HEK293T (cell line): Measurements from ENCODE around the gene RINL.

Source experiments
- CTCF ChIA-PET: fragments of 350-600 bp; formaldehyde crosslinking; extraction: SDS; loops from one replicate; lab custom pipeline; 2021; ENCODE audit warnings: antibody characterized with exemption, inconsistent platforms; lab: Yijun Ruan, JAX
- POLR2A ChIA-PET: fragments of 350-600 bp; formaldehyde crosslinking; extraction: SDS; loops from one replicate; lab custom pipeline; 2020; ENCODE audit warnings: antibody characterized with exemption, inconsistent platforms; lab: Yijun Ruan, JAX
- DNase-seq: peaks from one replicate; pipeline ENCODE4 v3.0.0; 2012; ENCODE audit warnings: mixed read lengths; ENCODE audit errors: extremely low spot score
- ARNT ChIP-seq: fragments of 450-650 bp; IDR thresholded peaks from 2 replicates; pipeline ENCODE4 v1.6.1; 2017; ENCODE audit warnings: mild to moderate bottlenecking
- BHLHE40 ChIP-seq: fragments of 450-650 bp; IDR thresholded peaks from 2 replicates; pipeline ENCODE4 v1.6.1; 2016; ENCODE audit warnings: mild to moderate bottlenecking, moderate library complexity, borderline replicate concordance
- CTBP1 ChIP-seq: fragments of 450-650 bp; IDR thresholded peaks from 2 replicates; pipeline ENCODE4 v1.6.1; 2016; ENCODE audit warnings: borderline replicate concordance
- ELF4 ChIP-seq: fragments of 450-650 bp; IDR thresholded peaks from 2 replicates; pipeline ENCODE4 v1.6.1; 2017; ENCODE audit warnings: antibody characterized with exemption
- FOXA1 ChIP-seq: fragments of 450-650 bp; IDR thresholded peaks from 2 replicates; pipeline ENCODE4 v1.6.1; 2016; ENCODE audit warnings: mild to moderate bottlenecking
- FOXK2 ChIP-seq: fragments of 450-650 bp; IDR thresholded peaks from 2 replicates; pipeline ENCODE4 v1.6.1; 2016; ENCODE audit warnings: mild to moderate bottlenecking
- FOXM1 ChIP-seq: fragments of 450-650 bp; IDR thresholded peaks from 2 replicates; pipeline ENCODE4 v1.6.1; 2017; ENCODE audit warnings: mild to moderate bottlenecking, borderline replicate concordance
- HDGF ChIP-seq: fragments of 450-650 bp; IDR thresholded peaks from 2 replicates; pipeline ENCODE4 v1.6.1; 2017; ENCODE audit warnings: antibody characterized with exemption, borderline replicate concordance
- L3MBTL2 ChIP-seq: fragments of 450-650 bp; conservative IDR thresholded peaks from 2 replicates; pipeline ENCODE4 v1.6.1; 2016; ENCODE audit warnings: mild to moderate bottlenecking
- LEF1 ChIP-seq: fragments of 450-650 bp; IDR thresholded peaks from 2 replicates; pipeline ENCODE4 v1.6.1; 2017; ENCODE audit warnings: mild to moderate bottlenecking, borderline replicate concordance
- NFRKB ChIP-seq: fragments of 450-650 bp; IDR thresholded peaks from 2 replicates; pipeline ENCODE4 v1.6.1; 2016; ENCODE audit warnings: mild to moderate bottlenecking, moderate library complexity
- SP1 ChIP-seq: fragments of 450-650 bp; IDR thresholded peaks from 2 replicates; pipeline ENCODE4 v1.6.1; 2017
- SUZ12 ChIP-seq: fragments of 450-650 bp; IDR thresholded peaks from 2 replicates; pipeline ENCODE4 v1.6.1; 2016; ENCODE audit warnings: mild to moderate bottlenecking
- TARDBP ChIP-seq: fragments of 450-650 bp; IDR thresholded peaks from 2 replicates; pipeline ENCODE4 v1.6.1; 2016
- ZNF384 ChIP-seq: fragments of 450-650 bp; IDR thresholded peaks from 2 replicates; pipeline ENCODE4 v1.6.1; 2016
- TF ChIP-seq, protein P1 (sequence below): fragments of 450-650 bp; IDR thresholded peaks from 2 replicates; pipeline ENCODE4 v1.6.1; 2016

The RINL gene

DNA sequence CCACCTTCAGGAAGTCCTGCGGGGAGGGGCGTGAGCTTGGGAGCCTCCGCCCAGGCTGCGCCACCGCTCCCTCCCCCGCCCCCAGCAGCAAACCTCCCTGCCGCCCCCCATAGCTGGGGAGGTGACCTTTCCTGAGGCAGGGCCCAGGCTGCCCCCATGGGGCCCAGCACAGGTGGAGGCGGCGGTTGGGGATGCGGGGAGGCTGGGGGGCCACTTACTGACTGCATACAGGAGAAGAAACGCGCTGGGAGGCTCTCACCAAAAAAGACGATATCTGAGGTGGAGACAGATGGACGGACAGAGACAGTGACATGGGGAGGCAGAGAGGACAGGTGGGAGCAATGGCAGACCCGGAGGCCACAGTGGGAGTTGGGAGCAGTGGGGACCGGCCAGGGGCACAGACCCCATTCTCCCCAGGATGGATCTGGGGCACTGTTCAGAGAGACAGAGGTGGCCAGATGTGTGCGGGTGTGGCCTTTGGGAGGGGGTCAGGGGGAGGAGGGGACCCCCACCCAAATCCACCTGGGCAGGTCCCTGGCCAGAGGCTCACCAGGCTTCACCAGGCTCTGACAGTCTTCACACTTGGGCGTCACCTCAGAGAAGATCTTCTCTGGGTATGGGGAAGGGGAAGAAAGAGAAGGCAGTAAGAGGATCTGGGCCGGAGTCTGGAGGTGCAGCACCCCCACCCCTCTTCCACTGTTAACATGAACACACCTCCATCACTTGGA lies 3.0 kb upstream of the RINL start:
- no peak for DNase-seq
- TF ChIP-seq FOXK2, result no peak
- TF ChIP-seq FOXM1, result no peak
- TF ChIP-seq SUZ12, result no peak
- no peak for TF ChIP-seq BHLHE40
- TF ChIP-seq SP1, result no peak
- no peak for TF ChIP-seq L3MBTL2
- TF ChIP-seq ZNF384, result no peak
- TF ChIP-seq NFRKB, result no peak
- TF ChIP-seq FOXA1, result no peak
- TF ChIP-seq TARDBP, result no peak
- TF ChIP-seq CTBP1, result no peak
- TF ChIP-seq HDGF, result no peak
- TF ChIP-seq, protein P1, sequence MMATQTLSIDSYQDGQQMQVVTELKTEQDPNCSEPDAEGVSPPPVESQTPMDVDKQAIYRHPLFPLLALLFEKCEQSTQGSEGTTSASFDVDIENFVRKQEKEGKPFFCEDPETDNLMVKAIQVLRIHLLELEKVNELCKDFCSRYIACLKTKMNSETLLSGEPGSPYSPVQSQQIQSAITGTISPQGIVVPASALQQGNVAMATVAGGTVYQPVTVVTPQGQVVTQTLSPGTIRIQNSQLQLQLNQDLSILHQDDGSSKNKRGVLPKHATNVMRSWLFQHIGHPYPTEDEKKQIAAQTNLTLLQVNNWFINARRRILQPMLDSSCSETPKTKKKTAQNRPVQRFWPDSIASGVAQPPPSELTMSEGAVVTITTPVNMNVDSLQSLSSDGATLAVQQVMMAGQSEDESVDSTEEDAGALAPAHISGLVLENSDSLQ, result no peak
- no peak for TF ChIP-seq LEF1
- no peak for TF ChIP-seq ARNT
- no peak for TF ChIP-seq ELF4
- POLR2A ChIA-PET, result interaction anchor here (1.5 kb wide), 1 partner anchor 32 kb away, joined by 3 read pairs; no protein-coding TSS in a partner anchor
- CTCF ChIA-PET, result no interaction called here

DNA sequence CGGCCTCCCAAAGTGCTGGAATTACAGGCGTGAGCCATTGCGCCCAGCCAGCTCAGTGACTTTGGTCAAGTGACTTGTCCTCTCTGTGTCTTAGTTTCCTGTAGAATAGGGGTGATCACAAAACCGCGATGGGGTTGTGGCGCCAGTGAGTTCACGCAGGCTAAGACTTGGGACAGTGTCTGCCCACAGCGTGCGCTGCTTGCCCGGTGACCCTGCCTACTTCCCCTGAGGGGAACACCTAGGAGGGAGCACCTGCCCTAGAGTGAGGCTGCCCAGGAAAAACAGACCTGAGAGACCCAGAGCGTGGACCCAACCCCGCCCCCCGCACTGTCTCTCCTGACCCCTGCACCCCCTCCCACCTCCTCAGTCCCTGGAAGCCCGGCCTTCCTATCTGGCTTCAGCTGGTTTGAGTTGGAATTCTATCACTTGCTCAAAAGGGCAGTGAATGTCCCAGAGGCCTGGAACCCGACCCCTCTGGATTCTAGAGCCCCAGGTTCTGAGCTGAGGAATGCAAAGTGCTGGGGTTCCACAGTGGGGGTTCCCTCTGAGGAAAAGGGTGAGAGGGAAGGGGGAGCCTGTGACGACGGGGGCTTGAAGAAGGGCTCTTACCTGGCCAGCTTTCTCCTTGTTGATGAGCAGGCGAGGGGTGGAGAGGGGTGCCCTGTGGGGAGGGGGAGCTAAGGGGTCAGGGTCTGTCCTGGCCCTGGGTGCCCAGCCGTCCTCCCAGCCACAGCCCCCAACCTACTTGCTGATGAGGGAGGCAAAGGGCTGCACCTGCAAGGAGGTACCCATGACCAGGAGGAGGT lies 2.2 kb upstream of the RINL start:
- POLR2A ChIA-PET, result interaction anchor here (1.5 kb wide), 1 partner anchor 31 kb away, joined by 3 read pairs; no protein-coding TSS in a partner anchor
- TF ChIP-seq, protein P1, result no peak
- CTCF ChIA-PET, result no interaction called here
- no peak for DNase-seq

DNA sequence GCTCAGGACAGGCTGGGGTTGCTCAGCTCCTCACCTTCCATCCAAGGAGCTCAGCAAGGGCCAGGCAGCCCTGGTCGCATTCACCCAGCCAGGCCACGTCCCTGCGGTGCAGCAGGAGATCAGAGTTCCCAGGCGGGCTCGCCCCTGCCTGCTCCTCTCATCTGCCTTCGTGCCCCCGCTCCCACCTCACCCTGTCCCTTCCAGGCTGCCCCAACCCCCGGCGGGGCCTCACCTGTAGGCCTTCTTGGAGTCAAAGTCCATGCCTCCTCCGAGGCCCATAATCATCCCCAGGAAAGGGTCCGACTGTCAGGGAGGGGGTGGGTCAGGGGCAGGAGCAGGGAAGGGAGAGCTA lies 1.3 kb upstream of the RINL start:
- ChIA-PET CTCF (no interaction called here), POLR2A (no interaction called here)
- TF ChIP-seq BHLHE40 (no peak), CTBP1 (no peak), ZNF384 (no peak), FOXK2 (no peak), HDGF (no peak), FOXM1 (no peak)
- TF ChIP-seq, protein P1, result no peak

DNA sequence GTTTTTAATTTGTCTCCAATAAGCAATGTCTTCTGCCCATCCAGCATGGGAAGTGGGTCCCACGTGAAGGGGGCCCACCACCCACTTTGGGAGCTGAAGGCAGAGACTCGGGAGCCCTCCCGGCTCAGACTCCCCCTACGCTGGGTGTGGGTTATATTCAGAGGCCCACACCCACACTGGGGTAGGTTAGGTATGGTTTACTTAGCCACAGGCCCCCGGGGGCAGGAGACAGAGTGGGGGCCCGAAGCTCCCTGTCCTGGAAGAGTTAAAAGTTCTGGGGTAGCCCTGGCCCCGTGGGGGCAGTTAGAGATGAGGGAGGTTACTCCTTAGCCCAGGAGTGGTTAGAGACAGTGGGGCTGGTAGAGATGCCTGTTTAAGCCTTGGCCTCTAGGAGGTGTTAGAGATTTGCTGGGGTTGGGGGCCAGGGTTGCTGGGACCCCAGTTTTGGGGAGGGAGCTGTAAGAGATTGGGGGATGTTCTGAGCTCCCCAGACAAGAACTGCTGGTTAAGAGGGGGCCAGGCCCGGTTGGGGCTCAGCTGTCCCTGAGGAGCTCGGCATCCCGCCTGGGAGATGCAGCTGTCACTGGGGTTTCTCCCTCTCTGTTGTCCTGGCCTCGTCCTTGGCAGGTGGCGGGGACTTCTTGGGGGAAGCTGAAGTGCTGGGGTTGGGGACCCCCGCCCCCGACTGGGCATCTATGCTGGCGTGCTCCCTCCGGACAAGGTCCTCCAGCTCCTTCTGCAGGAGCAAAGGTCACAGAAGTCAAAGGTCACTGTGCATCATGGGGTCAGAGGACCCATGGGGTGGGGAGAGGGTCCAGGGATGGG lies 712 bp upstream of the RINL start:
- TF ChIP-seq FOXA1 (no peak), ARNT (no peak), L3MBTL2 (no peak), LEF1 (no peak), SP1 (no peak), CTBP1 (no peak), ELF4 (no peak), FOXM1 (no peak), BHLHE40 (no peak), NFRKB (no peak)
- TF ChIP-seq, protein P1, result no peak
- no peak for DNase-seq
- ChIA-PET CTCF (interaction anchor here (1.0 kb wide), 1 partner anchor 9 kb away, joined by 4 read pairs; no protein-coding TSS in a partner anchor), POLR2A (interaction anchor here (2.1 kb wide), 1 partner anchor 27 kb away, joined by 9 read pairs; no protein-coding TSS in a partner anchor)

More for the DNA sequence above, 1.3 kb upstream of the RINL start:
- DNase-seq, result no peak
